IPS-15b (cell line): ENCODE data around the gene SYNJ2BP.

Experiments used
- H3K27me3 ChIP-seq: one replicate; pipeline ENCODE4 v1.6.1; 2013; ENCODE audit warnings: low read length; ENCODE audit not compliant: control insufficient read depth, insufficient read depth
- H3K36me3 ChIP-seq: one replicate; pipeline ENCODE4 v1.6.1; 2013; ENCODE audit warnings: low read length; ENCODE audit not compliant: control insufficient read depth, insufficient read depth
- H3K4me1 ChIP-seq: one replicate; pipeline ENCODE4 v1.6.1; 2013; ENCODE audit warnings: mild to moderate bottlenecking, low read length; ENCODE audit not compliant: control insufficient read depth, insufficient read depth
- H3K4me3 ChIP-seq: one replicate; pipeline ENCODE4 v1.5.1; 2013; ENCODE audit warnings: low read depth, low read length
- H3K9ac ChIP-seq: one replicate; pipeline ENCODE4 v1.6.1; 2013; ENCODE audit warnings: low read depth, mild to moderate bottlenecking, low read length
- H3K9me3 ChIP-seq: one replicate; pipeline ENCODE4 v1.6.1; 2013; ENCODE audit warnings: mild to moderate bottlenecking, low read length; ENCODE audit not compliant: control insufficient read depth, insufficient read depth

Gene SYNJ2BP

DNA sequence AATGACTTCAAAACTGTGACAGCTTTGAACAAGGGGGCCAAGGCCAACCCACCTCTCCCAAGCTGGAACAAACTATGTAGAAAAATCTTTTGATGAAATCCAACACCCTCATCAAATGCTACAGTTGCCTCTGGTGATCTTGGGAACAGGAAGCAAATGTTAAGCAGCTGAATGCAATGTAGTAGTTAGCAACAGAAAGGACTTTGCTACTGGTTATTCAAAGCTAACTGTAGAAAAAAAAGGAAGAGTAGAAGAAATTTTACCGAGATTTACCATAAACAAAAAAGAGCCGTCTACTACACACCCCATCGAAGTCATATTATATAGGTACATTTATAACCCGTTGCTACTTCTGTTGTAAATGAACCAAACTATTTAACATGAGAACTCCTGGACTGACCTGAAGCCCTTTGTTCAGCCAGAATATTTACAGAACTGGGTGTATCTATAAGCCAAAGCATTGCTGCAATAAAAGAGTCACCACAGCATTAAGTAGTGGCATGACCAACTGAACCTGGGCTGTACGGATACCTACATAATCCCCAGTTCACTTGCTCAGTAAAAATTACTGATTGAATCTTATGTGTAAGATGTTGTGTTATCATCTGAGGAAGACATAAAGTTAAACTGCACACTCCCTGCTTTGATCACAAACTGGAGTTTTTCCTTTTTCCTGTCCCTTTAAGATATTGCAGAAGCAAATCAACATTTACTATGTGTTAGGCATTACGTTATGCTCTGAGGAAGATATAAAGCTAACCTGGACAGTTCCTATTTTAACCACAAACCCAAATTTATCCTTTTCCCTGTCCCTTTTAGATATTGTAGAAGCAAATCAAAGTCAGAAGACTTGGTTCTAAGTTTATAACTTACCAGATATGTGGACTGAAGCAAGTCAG lies 25.1 kb downstream of the SYNJ2BP start:
- no peak overlapping the region for H3K4me3 ChIP-seq
- no peak overlapping the region for H3K9ac ChIP-seq
- H3K36me3 ChIP-seq = no peaks in the 10 kb centered on the region
- H3K9me3 ChIP-seq = no peaks in the 10 kb centered on the region
- H3K4me1 ChIP-seq = peaks cover 7% of the 10 kb centered on the region
- H3K27me3 ChIP-seq = no peaks in the 10 kb centered on the region

GRCh38 chr14:70382536-70382935 lies 34.4 kb downstream of the SYNJ2BP start:
- H3K9me3 ChIP-seq = no peaks in the 10 kb centered on the region
- H3K36me3 ChIP-seq = no peaks in the 10 kb centered on the region
- peaks cover 11% of the 10 kb centered on the region for H3K4me1 ChIP-seq
- no peak overlapping the region for H3K4me3 ChIP-seq
- no peak overlapping the region for H3K9ac ChIP-seq
- no peaks in the 10 kb centered on the region for H3K27me3 ChIP-seq

DNA sequence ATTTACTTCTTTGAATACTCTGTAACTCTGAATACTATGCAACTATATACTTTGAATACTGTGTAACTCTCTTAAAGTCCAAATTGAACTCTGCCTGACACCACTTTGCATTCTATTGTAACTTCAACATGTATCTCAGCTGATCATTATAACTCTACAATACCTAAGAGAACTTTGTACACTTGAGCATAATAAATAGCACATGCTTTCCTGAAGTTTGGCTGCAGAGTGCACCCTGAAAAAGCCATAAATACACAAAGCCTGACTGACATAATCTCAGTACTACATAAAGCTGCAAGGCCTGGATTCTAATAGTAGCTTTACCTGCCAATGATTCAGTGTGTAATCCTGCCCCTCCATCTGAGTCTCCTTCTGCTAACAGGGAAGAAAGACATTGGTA lies 36.1 kb downstream of the SYNJ2BP start:
- Histone ChIP-seq H3K4me1 (peaks cover 11% of the 10 kb centered on the region), H3K4me3 (no peak overlapping the region), H3K9ac (no peak overlapping the region), H3K36me3 (no peaks in the 10 kb centered on the region), H3K27me3 (no peaks in the 10 kb centered on the region), H3K9me3 (no peaks in the 10 kb centered on the region)

DNA sequence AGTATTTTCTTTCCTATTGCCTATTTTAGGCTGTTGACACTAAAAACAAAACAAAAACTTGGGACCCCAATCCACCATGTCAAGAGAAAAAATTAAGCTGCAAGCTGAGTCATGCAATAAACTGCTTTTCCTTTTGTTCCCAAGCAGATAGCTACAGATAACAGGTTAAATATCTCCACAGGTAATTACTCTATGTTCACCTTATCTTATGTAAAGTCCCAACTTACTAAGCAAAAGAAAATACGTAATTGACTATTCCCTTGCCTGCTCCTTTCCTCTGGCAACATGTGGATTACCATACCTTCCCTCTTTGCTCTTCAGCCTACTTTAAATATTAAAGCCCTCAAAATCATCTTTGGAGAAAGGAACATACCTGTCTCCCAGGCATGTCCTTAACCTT lies 38.2 kb downstream of the SYNJ2BP start:
- Histone ChIP-seq H3K9me3 (no peaks in the 10 kb centered on the region), H3K36me3 (no peaks in the 10 kb centered on the region), H3K4me1 (peaks cover 11% of the 10 kb centered on the region), H3K27me3 (no peaks in the 10 kb centered on the region), H3K9ac (no peak overlapping the region), H3K4me3 (no peak overlapping the region)
